Esophagus (tissue), 2 donors: ENCODE data around the gene SNU13. TPM values are rescaled to one million over a fixed set of nuclear protein-coding genes. Genes with fewer than 3 reads are reported as not detected.
"Not testable (repeated sequence)": the region's sequence is repeated elsewhere in the genome, so short reads cannot be mapped to it uniquely, and the experiment has no call there.

Experiments used
- H3K27ac ChIP-seq, 2 donors: one replicate each; pipeline ENCODE4 v1.5.1; 2013; ENCODE audit warnings: low read depth in 2 of 2, mild to moderate bottlenecking in 2 of 2, inconsistent platforms in 1 of 2, low read length in 1 of 2, moderate library complexity in 1 of 2
- H3K27me3 ChIP-seq, 2 donors: one replicate each; pipeline ENCODE4 v1.6.1; 2013; ENCODE audit warnings: low read length in 2 of 2, control low read depth in 1 of 2, mild to moderate bottlenecking in 1 of 2; ENCODE audit not compliant: insufficient read depth in 2 of 2, control insufficient read depth in 1 of 2
- H3K36me3 ChIP-seq, 2 donors: one replicate each; pipeline ENCODE4 v1.6.1; 2013; ENCODE audit warnings: low read length in 1 of 2; ENCODE audit not compliant: control insufficient read depth in 2 of 2, insufficient read depth in 2 of 2
- H3K4me1 ChIP-seq, 2 donors: one replicate each; pipeline ENCODE4 v1.6.1; 2013; ENCODE audit warnings: low read length in 1 of 2; ENCODE audit not compliant: control insufficient read depth in 2 of 2, insufficient read depth in 2 of 2
- H3K4me3 ChIP-seq, 2 donors: one replicate each; pipeline ENCODE4 v1.5.1; 2013; ENCODE audit warnings: low read length in 2 of 2, mild to moderate bottlenecking in 2 of 2, low read depth in 1 of 2, moderate library complexity in 1 of 2
- H3K9me3 ChIP-seq, 2 donors: one replicate each; pipeline ENCODE4 v1.6.1; 2013; ENCODE audit warnings: mild to moderate bottlenecking in 2 of 2, low read depth in 1 of 2, low read length in 1 of 2, moderate library complexity in 1 of 2; ENCODE audit not compliant: control insufficient read depth in 2 of 2, insufficient read depth in 1 of 2
- WGBS, 2 donors: extraction: QIAGEN DNeasy Blood & Tissue Kit; methylation state at CpG; one replicate each; pipeline ENCODE4 v1.1.7; 2013; 5-methylcytosine and 5-hydroxymethylcytosine counted together
- polyA plus RNA-seq, 2 donors: library from polyadenylated mRNA; stranded (reverse); fragments of 200-250 nt; gene quantifications; one replicate each; pipeline ENCODE4 v1.2.3, GENCODE V29; 2013
- donor health status: healthy with polysubstance abuse.
- donor health status: Bipolar disorder and iron deficiency.

SNU13 gene
- polyA plus RNA-seq, 2 donors: 95.9 to 110 TPM

DNA sequence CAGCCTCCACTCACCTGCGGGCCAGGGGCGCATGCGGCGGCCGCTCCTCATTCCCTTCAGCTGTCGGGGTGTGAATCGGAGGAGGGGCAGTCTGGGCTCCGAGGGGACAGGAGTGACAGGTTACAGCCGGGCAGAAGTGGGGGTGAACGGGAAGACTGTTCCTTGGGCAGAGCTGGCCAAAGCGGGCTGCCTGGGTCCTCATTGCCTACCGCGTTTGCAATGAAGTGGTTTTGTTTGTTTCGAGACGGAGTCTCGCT is 11.4 kb upstream of the SNU13 start:
- WGBS, 2 donors: 95 to 98% methylated on average over 16 of the region's 16 CpGs
- Histone ChIP-seq H3K27ac (no peak overlapping the region), H3K4me3 (no peak overlapping the region), H3K27me3 (no peaks in the 10 kb centered on the region), H3K9me3 (peaks cover 0 to 5% of the 10 kb centered on the region in 2 donors), H3K36me3 (no peaks in the 10 kb centered on the region), H3K4me1 (peaks cover 2 to 6% of the 10 kb centered on the region in 2 donors)

DNA sequence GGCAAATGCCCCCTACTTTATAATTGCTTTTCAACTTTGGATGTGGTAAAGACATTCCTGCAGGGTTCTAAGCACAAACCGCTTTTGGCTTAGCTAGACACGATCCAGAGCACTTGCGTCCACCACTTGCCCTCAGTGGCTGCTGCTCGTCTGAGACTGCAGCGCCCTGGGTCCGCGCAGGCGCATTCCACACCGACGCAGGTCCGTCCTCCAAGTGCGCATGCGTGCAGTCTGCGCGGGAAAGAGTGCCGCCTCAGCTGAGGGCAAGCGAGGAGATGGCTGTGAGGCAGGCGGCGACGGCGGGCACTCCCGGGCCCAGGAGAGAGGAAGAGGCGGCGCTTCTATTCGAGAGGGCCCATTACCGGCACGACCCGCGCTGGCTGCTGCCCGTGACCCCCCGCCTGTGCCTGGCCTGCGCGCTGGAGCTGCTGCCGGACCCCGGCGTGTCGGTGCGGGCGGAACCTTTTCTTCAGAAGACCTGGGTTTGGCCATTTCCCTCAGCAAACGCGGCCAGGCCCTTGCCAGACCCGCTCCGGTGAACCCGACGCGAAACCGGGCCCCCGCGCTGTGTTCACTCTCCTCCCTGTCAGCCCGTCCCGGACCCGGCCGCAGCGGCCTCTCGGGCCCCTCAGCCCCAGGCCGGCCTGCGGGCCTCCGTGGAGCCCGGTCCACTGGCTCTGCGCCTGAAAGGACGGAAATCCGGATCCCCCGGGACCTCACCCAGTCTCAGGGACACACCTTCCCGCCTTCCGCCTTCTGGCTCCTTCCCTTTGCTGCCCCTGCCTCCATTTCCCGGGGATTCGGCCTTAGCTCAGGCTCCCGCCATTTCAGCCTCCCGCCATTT is 10.8 kb upstream of the SNU13 start, which contains the start of gene MEI1:
Gene MEI1, plus strand, starts transcription at position 240 of the 844 bp plus-strand sequence. Its CDS starts 36 bp downstream, at position 276.
- Histone ChIP-seq H3K27me3 (no peaks in the 10 kb centered on the region), H3K4me3 (no peak within 1 kb of the TSS), H3K36me3 (no peaks in the 10 kb centered on the region)

DNA sequence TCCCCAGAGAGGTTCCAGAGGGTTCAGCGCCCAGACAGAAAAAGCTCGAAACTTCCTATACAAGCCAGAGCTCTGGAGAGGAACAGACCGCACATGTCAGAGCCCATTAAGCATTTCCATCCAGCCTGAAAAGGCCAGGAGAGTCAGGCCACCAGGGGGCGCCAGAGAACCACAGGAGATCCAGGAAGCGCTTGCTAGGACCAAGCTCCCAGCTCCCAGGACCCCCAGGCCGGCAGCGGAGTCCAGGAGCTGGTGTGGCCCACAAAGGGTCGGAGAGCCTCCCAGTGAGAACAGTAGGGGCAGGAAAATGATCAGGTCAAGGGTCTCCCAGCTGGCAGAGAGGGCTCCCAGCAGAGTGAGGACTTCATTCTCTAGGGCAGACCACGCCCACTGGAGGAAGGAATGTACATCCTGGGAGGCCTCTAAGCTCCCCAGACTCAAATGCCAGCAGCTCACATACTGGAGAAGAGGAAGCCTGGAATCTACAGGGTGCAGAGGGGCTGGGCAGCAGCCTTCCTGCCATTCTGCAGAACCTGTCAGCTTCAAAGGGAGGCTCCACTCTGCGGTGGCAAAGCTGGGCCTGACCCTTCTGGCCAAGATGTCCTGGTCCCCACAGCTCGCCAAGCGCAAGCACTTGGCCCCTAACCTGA is 8.6 kb upstream of the SNU13 start:
- Histone ChIP-seq H3K4me1 (peaks cover 2 to 6% of the 10 kb centered on the region in 2 donors), H3K27me3 (no peaks in the 10 kb centered on the region), H3K9me3 (peaks cover 0 to 5% of the 10 kb centered on the region in 2 donors), H3K36me3 (peaks cover 0 to 2% of the 10 kb centered on the region in 2 donors), H3K4me3 (peak overlapping the region in 1 of 2 donors; percentile 11), H3K27ac (peak overlapping the region in 1 of 2 donors; percentile 50)
- 25% methylated on average over 12 of the region's 12 CpGs for WGBS, 2 donors

More for the DNA sequence above, 10.8 kb upstream of the SNU13 start, which contains the start of gene MEI1:
- H3K27ac ChIP-seq: no peak within 1 kb of the TSS
- H3K4me1 ChIP-seq: peaks cover 2 to 6% of the 10 kb centered on the region in 2 donors
- peaks cover 0 to 5% of the 10 kb centered on the region in 2 donors for H3K9me3 ChIP-seq
- WGBS, 2 donors: 44 to 50% methylated on average over 64 to 69 of the region's 69 CpGs

- H3K36me3 ChIP-seq: peaks cover 0 to 2% of the 10 kb centered on the region in 2 donors
- no peak overlapping the region for H3K4me3 ChIP-seq
- H3K27me3 ChIP-seq: no peaks in the 10 kb centered on the region
- 51 to 58% methylated on average over 11 of the region's 11 CpGs for WGBS, 2 donors
- peak overlapping the region in 1 of 2 donors; percentile 50 for H3K27ac ChIP-seq
- peaks cover 0 to 5% of the 10 kb centered on the region in 2 donors for H3K9me3 ChIP-seq
- peaks cover 2 to 6% of the 10 kb centered on the region in 2 donors for H3K4me1 ChIP-seq
Observed at GRCh38 chr22:41696703-41697102, 8.0 kb upstream of the SNU13 start.

- peaks cover 0 to 2% of the 10 kb centered on the region in 2 donors for H3K36me3 ChIP-seq
- H3K4me1 ChIP-seq: peaks cover 2 to 6% of the 10 kb centered on the region in 2 donors
- 83 to 88% methylated on average over 2 of the region's 2 CpGs for WGBS, 2 donors
- no peak overlapping the region for H3K4me3 ChIP-seq
- peaks cover 0 to 5% of the 10 kb centered on the region in 2 donors for H3K9me3 ChIP-seq
- no peak overlapping the region for H3K27ac ChIP-seq
- no peaks in the 10 kb centered on the region for H3K27me3 ChIP-seq
Observed at GRCh38 chr22:41695211-41695610, 6.5 kb upstream of the SNU13 start.

GRCh38 chr22:41690476-41690875 is 1.8 kb upstream of the SNU13 start:
- H3K27me3 ChIP-seq: no peaks in the 10 kb centered on the region
- no peak overlapping the region for H3K4me3 ChIP-seq
- H3K27ac ChIP-seq: no peak overlapping the region
- WGBS, 2 donors: 91 to 94% methylated on average over 3 of the region's 3 CpGs
- peaks cover 0 to 2% of the 10 kb centered on the region in 2 donors for H3K36me3 ChIP-seq
- H3K9me3 ChIP-seq: no peaks in the 10 kb centered on the region
- no peaks in the 10 kb centered on the region for H3K4me1 ChIP-seq

GRCh38 chr22:41687901-41688364 is 734 bp downstream of the SNU13 start:
- Histone ChIP-seq H3K9me3 (no peaks in the 10 kb centered on the region), H3K4me3 (peak overlapping the region; percentile 86 to 90), H3K36me3 (no peaks in the 10 kb centered on the region), H3K4me1 (no peaks in the 10 kb centered on the region), H3K27ac (peak overlapping the region; percentile 96), H3K27me3 (no peaks in the 10 kb centered on the region)
- WGBS, 2 donors: 0 to 1% methylated on average over 20 of the region's 20 CpGs

DNA sequence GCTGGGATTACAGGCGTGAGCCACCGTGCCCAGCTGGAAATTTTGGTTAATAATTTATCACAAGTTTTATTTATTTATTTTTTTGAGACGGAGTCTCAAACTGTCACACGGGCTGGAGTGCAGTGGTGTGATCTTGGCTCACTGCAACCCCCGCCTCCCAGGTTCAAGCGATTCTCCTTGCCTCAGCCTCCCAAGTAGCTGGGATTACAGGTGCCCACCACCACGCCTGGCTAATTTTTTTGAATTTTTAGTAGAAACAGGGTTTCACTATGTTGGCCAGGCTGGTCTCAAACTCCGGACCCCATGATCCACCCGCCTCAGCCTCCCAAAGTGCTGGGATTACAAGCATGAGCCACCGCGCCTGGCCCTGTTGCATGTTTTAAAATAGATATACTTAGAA is 1.8 kb downstream of the SNU13 start:
- not testable (repeated sequence) for H3K4me3 ChIP-seq, H3K36me3 ChIP-seq, H3K9me3 ChIP-seq, H3K27ac ChIP-seq, H3K27me3 ChIP-seq, H3K4me1 ChIP-seq
- 82 to 95% methylated on average over 11 of the region's 11 CpGs for WGBS, 2 donors

DNA sequence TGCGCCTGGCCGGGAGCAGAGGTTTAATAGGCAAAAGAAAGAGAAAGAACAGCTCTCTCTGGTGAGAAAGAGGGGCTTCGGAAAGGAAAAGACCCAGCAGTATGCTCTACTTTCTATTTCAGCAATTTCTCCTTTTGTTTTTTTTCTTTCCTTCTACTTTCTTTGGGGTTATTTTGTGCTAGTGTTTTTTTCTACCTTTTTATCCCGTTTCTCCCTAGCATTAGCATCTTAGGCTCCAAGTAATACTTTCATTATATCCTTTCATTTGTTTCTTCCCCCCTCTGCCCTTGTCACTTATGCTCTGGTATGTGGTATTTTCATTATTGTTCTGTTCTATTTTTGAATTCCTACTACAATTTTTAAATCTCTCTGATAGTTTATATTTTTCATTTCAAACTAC is 4.5 kb downstream of the SNU13 start:
- no peak overlapping the region for H3K4me3 ChIP-seq
- 83 to 88% methylated on average over 4 of the region's 4 CpGs for WGBS, 2 donors
- no peak overlapping the region for H3K27ac ChIP-seq
- H3K4me1 ChIP-seq: no peaks in the 10 kb centered on the region
- no peaks in the 10 kb centered on the region for H3K27me3 ChIP-seq
- H3K9me3 ChIP-seq: no peaks in the 10 kb centered on the region
- peaks cover 0 to 8% of the 10 kb centered on the region in 2 donors for H3K36me3 ChIP-seq
